ENCODE results near the gene ABCA4.

GRCh38 chr1:93981274-93981667 is 139.7 kb downstream of the ABCA4 start:
- TF ChIP-seq, protein P1, sequence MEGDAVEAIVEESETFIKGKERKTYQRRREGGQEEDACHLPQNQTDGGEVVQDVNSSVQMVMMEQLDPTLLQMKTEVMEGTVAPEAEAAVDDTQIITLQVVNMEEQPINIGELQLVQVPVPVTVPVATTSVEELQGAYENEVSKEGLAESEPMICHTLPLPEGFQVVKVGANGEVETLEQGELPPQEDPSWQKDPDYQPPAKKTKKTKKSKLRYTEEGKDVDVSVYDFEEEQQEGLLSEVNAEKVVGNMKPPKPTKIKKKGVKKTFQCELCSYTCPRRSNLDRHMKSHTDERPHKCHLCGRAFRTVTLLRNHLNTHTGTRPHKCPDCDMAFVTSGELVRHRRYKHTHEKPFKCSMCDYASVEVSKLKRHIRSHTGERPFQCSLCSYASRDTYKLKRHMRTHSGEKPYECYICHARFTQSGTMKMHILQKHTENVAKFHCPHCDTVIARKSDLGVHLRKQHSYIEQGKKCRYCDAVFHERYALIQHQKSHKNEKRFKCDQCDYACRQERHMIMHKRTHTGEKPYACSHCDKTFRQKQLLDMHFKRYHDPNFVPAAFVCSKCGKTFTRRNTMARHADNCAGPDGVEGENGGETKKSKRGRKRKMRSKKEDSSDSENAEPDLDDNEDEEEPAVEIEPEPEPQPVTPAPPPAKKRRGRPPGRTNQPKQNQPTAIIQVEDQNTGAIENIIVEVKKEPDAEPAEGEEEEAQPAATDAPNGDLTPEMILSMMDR (IDR thresholded peaks at IDR 0.05) = no peak
- no peak for TF ChIP-seq POLR2AphosphoS5 (IDR thresholded peaks at IDR 0.05)
- TF ChIP-seq POLR2A (IDR thresholded peaks at IDR 0.05) = no peak
